KOPT-K1 (cell line): ENCODE results near the gene RNF32.

ENCODE experiments used
- H3K27ac ChIP-seq: fragments of 200-600 bp; sonication (generic); 2 replicates; pipeline ENCODE4 v1.5.1; 2016; ENCODE audit warnings: antibody characterized with exemption, mild to moderate bottlenecking, low read depth, low read length; ENCODE audit not compliant: poor library complexity, severe bottlenecking
- H3K36me3 ChIP-seq: fragments of 200-600 bp; sonication (generic); 2 replicates; pipeline ENCODE4 v1.5.1; 2017; ENCODE audit warnings: antibody characterized with exemption, mild to moderate bottlenecking, low read length, moderate library complexity; ENCODE audit not compliant: insufficient read depth
- H3K9me3 ChIP-seq: fragments of 200-600 bp; sonication (generic); 2 replicates; pipeline ENCODE4 v1.5.1; 2017; ENCODE audit warnings: antibody characterized with exemption, low read length, mild to moderate bottlenecking; ENCODE audit not compliant: insufficient read depth, poor library complexity, severe bottlenecking

The RNF32 gene

GRCh38 chr7:156651474-156651873, 10.9 kb downstream of the RNF32 start:
- Histone ChIP-seq H3K27ac (no peak overlapping the region), H3K9me3 (peaks cover 3% of the 10 kb centered on the region), H3K36me3 (no peaks in the 10 kb centered on the region)

- H3K36me3 ChIP-seq = no peaks in the 10 kb centered on the region
- H3K27ac ChIP-seq = no peak overlapping the region
- no peaks in the 10 kb centered on the region for H3K9me3 ChIP-seq
Measured at GRCh38 chr7:156652886-156653568, 12.5 kb downstream of the RNF32 start.

GRCh38 chr7:156654511-156655234, 14.1 kb downstream of the RNF32 start:
- H3K9me3 ChIP-seq = no peaks in the 10 kb centered on the region
- H3K27ac ChIP-seq = no peak overlapping the region
- no peaks in the 10 kb centered on the region for H3K36me3 ChIP-seq

GRCh38 chr7:156655251-156655650, 14.7 kb downstream of the RNF32 start:
- Histone ChIP-seq H3K36me3 (no peaks in the 10 kb centered on the region), H3K27ac (no peak overlapping the region), H3K9me3 (no peaks in the 10 kb centered on the region)

DNA sequence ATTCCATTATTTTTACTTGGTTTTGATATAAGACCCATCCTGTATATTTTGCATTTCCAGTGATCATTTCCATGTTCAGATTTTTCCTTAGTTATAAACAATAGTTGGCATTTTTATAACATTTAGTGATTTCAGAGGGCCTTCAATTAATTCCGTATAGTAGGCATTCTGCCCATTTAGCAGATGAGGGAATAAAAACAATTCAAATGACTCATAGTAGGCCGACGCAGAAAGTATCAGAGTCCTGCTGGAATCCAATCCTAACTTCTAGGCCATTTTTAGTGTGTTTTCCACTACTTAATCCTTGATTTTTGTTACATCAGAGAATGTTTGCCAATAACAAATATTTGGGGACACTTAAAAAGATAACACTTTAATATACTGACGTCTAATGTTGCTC, 15.4 kb downstream of the RNF32 start:
- H3K27ac ChIP-seq = no peak overlapping the region
- no peaks in the 10 kb centered on the region for H3K36me3 ChIP-seq
- no peaks in the 10 kb centered on the region for H3K9me3 ChIP-seq

DNA sequence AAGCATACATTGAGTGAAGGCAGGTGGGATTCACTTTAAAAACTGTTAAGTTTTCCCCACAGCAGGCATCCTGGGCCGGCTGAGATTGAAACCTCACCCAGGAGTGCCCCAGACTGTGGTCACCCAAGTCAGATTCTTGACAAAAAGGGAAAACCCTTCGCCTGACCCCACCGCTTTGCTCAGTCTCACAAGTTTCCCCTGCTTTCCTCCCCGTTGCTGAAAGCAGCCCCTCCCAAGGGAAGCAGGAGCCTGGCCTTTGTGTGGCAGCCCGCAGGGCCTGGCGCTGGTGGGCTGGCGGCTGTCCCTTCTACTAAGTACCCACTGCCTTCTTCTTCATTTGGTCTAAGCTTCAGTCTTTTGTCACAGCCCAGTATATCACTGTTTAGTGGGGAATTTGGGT, 16.0 kb downstream of the RNF32 start:
- H3K36me3 ChIP-seq = no peaks in the 10 kb centered on the region
- no peaks in the 10 kb centered on the region for H3K9me3 ChIP-seq
- no peak overlapping the region for H3K27ac ChIP-seq

DNA sequence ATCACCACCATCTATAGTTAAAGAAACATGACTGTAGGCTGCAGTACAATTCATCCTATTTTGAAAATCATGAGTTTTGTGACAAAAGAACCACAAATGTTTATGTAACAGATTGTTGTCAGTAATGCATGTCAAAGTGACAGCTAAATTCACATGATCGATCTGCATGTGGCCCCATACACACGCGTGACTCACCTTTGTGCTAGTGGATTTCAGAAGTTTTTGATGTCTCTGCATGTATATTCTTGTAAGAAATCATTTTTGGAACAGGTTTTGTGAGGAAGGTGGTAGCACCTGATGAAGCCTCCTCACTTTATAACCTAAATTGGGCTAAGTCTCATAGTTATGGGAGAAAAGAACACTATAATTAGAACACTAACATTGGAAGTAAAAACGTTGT, 17.1 kb downstream of the RNF32 start:
- no peaks in the 10 kb centered on the region for H3K36me3 ChIP-seq
- no peak overlapping the region for H3K27ac ChIP-seq
- no peaks in the 10 kb centered on the region for H3K9me3 ChIP-seq

DNA sequence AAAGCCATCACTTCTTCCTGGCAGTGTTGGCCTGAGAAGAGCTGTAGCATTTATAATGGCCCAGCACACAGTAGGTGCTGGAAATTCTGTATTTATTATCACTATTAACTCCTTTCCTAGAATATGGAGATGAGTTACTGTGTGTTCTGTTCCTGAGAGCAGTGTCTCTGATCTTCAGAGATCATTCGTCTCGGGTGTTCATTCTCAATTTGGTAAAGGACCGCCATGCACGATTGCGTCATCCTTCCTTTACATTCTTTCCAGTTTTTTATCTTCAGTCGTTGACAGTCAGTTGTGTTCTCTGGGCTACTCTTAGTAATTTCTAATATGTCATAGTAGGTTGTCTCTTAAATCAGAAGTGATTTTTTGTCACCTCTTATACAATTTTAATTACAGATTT, 18.6 kb downstream of the RNF32 start:
- H3K9me3 ChIP-seq = no peaks in the 10 kb centered on the region

GRCh38 chr7:156659961-156660360, 19.4 kb downstream of the RNF32 start:
- H3K36me3 ChIP-seq = no peaks in the 10 kb centered on the region
- H3K9me3 ChIP-seq = no peaks in the 10 kb centered on the region
- H3K27ac ChIP-seq = no peak overlapping the region

More for the DNA sequence above, 18.6 kb downstream of the RNF32 start:
- H3K27ac ChIP-seq = no peak overlapping the region
- no peaks in the 10 kb centered on the region for H3K36me3 ChIP-seq

DNA sequence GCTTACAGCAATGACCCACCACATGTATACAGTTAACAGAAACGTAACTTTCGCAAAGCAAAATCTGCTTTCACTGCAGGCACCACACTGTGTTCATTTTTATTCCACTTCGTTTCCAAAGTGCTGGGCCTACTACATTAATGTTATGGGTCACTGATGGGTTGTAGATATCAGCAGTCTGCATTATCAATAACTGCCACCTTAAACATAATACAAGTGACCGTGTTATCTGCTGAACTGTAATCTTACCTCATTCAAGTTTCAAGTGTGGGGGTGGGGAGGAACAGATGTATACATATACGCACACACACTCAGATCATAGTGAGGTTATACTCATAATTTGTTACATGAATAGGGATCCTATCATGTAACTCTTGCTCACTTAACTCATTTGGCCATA, 21.1 kb downstream of the RNF32 start:
- Histone ChIP-seq H3K36me3 (no peaks in the 10 kb centered on the region), H3K9me3 (no peaks in the 10 kb centered on the region), H3K27ac (no peak overlapping the region)

- no peaks in the 10 kb centered on the region for H3K9me3 ChIP-seq
- H3K36me3 ChIP-seq = no peaks in the 10 kb centered on the region
- no peak overlapping the region for H3K27ac ChIP-seq
Measured at GRCh38 chr7:156662277-156662676, 21.7 kb downstream of the RNF32 start.

DNA sequence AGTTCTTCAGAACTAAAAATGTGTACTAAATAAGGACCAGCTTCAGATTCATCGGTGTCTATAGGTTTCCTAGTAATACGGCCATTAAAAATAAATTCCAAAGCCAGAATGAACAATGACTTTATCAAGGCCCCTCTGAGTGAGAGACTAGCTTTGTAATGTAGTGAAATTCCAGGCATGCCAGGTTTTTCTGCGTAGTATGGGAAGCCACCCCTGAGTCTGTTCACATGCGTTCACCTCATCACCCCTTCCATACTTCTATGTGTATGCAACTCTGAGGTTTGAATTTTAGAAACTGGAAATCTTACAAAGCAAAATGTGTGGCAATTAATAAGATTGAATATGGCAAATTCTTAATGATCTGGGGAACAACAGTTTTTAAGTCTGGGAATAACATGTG, 24.5 kb downstream of the RNF32 start:
- Histone ChIP-seq H3K9me3 (no peaks in the 10 kb centered on the region), H3K36me3 (no peaks in the 10 kb centered on the region; the same call in 1 of the 2 replicates), H3K27ac (no peak overlapping the region)

DNA sequence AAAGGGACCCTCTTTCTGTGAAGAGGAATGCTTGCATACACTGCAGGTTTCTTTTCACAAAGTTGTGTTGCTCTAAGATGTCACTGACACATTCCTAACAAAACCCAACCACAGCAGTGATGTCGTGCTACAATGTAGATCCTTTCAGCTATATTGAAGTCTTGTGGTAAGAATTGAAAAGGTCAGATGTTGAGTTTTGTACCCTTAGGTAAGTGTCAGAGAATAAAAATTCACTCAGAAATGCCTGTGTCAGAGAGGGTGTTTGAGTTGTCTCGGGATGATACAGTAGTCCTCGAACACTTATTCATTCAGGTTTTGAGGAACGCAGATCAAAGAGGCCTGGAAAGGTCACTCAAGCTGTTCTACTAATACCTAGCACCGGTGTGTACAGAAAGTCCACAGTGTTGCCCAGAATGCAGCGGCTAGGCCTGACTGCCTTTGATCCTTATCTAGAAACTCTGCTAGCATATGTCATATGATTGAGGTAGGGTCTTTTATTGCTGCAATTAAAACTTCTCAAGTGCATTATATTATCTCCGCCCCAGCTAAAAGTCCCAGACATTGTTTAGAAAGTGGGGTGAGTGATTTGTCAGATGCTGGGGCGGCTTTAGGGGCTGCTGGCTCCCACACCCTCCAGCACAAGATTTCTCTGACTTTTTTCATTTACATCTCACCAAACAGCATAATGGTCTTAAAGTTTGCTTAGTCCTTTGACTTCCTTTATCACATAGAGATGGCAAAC, 26.0 kb downstream of the RNF32 start:
- Histone ChIP-seq H3K36me3 (no peaks in the 10 kb centered on the region; the same call in 1 of the 2 replicates), H3K9me3 (no peaks in the 10 kb centered on the region), H3K27ac (no peak overlapping the region)

DNA sequence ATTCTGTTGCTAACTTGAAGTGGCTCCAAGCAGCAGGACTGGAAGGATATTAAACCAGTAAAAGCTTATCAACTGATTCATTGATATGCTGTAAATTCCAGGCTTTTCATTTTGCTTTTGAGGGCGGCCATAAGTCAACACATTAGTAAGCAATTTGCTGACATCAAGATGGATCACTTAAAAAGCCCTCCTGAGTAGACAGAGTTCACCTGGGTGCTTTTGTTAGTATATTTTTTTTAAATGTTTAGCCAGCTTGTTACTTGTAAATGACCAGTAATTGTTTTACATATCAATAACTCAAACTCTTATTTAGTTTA, 26.5 kb downstream of the RNF32 start:
- Histone ChIP-seq H3K36me3 (peaks cover 2% of the 10 kb centered on the region; the same call in 1 of the 2 replicates), H3K27ac (no peak overlapping the region), H3K9me3 (no peaks in the 10 kb centered on the region)

DNA sequence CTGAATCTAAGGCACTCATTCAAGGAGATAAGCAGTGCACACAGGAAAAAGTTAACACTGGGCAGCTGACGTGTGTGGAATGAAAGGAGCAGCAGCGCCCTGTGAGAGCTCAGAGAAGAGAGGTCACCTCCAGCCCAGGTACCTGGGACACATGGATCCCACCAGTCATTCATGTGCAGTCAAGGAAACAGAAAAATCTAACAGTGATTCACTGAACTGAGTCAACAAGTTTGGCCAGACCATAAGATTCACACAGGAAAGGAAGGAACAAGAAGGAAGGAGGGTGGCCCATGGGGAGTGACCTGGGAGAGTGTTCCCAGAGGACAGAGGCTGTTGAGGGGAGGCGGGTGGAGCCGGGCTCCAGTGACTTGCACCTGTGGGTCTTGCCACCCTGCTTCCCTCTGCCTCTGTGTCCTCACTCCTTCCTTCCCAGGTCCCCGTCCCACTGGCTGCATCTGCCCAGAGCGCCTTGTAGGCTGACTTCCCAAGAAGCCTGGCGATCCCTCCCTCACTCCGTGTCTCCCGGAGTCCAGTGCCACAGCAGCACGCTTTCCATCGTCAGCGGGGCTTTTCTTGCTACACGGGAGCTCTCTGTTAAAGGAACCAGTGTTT, 27.7 kb downstream of the RNF32 start:
- Histone ChIP-seq H3K36me3 (peaks cover 12% of the 10 kb centered on the region; the same call in 1 of the 2 replicates), H3K9me3 (no peaks in the 10 kb centered on the region), H3K27ac (no peak overlapping the region)
